ENCODE results near the gene RHOBTB3.
A peak's percentile ranks its signal among the peaks of the same experiment; 100 is the strongest.

RHOBTB3 gene

GRCh38 chr5:95713960-95714710 is 17.0 kb upstream of the RHOBTB3 start:
- DNase-seq (ENCODE audit: low spot score), result no peak

GRCh38 chr5:95715799-95716461 is 15.2 kb upstream of the RHOBTB3 start:
- peak; percentile 67 for DNase-seq (ENCODE audit: low spot score)

- DNase-seq (ENCODE audit: low spot score), result no peak
These were observed 13.7 kb upstream of the RHOBTB3 start for GRCh38 chr5:95717439-95717838.

- no peak for DNase-seq (ENCODE audit: low spot score)
These were observed 12.9 kb upstream of the RHOBTB3 start for GRCh38 chr5:95718203-95718602.

- no peak for DNase-seq (ENCODE audit: low spot score)
These were observed 12.4 kb upstream of the RHOBTB3 start for GRCh38 chr5:95718738-95719137.

- DNase-seq (ENCODE audit: low spot score), result no peak
These were observed 10.9 kb upstream of the RHOBTB3 start for GRCh38 chr5:95720094-95720786.

GRCh38 chr5:95721582-95722295 is 9.4 kb upstream of the RHOBTB3 start:
- no peak for DNase-seq (ENCODE audit: low spot score)

GRCh38 chr5:95723632-95724369 is 7.3 kb upstream of the RHOBTB3 start:
- no peak for DNase-seq (ENCODE audit: low spot score)

GRCh38 chr5:95725071-95725820 is 5.9 kb upstream of the RHOBTB3 start:
- DNase-seq (ENCODE audit: low spot score), result no peak

- no peak for DNase-seq (ENCODE audit: low spot score)
These were observed 5.0 kb upstream of the RHOBTB3 start for GRCh38 chr5:95725937-95726810.

GRCh38 chr5:95726811-95727763 is 4.0 kb upstream of the RHOBTB3 start:
- DNase-seq (ENCODE audit: low spot score), result no peak

- DNase-seq (ENCODE audit: low spot score), result no peak
These were observed 3.4 kb upstream of the RHOBTB3 start for GRCh38 chr5:95727764-95728191.

GRCh38 chr5:95728494-95729114 is 2.5 kb upstream of the RHOBTB3 start:
- DNase-seq (ENCODE audit: low spot score), result no peak

- DNase-seq (ENCODE audit: low spot score), result no peak
These were observed 1.8 kb upstream of the RHOBTB3 start for GRCh38 chr5:95729115-95730010.

- no peak for DNase-seq (ENCODE audit: low spot score)
These were observed 980 bp upstream of the RHOBTB3 start for GRCh38 chr5:95730011-95730700.
